Measurements from ENCODE around the gene SNTG2. TPM values are rescaled to one million over a fixed set of nuclear protein-coding genes. Genes with fewer than 3 reads are reported as not detected.

SNTG2 gene
- total and polyA plus RNA-seq, 2 of the 13 experiments (the other 11 are each of a cell fraction or from before 2014, with no cell fraction given), result not detected

DNA sequence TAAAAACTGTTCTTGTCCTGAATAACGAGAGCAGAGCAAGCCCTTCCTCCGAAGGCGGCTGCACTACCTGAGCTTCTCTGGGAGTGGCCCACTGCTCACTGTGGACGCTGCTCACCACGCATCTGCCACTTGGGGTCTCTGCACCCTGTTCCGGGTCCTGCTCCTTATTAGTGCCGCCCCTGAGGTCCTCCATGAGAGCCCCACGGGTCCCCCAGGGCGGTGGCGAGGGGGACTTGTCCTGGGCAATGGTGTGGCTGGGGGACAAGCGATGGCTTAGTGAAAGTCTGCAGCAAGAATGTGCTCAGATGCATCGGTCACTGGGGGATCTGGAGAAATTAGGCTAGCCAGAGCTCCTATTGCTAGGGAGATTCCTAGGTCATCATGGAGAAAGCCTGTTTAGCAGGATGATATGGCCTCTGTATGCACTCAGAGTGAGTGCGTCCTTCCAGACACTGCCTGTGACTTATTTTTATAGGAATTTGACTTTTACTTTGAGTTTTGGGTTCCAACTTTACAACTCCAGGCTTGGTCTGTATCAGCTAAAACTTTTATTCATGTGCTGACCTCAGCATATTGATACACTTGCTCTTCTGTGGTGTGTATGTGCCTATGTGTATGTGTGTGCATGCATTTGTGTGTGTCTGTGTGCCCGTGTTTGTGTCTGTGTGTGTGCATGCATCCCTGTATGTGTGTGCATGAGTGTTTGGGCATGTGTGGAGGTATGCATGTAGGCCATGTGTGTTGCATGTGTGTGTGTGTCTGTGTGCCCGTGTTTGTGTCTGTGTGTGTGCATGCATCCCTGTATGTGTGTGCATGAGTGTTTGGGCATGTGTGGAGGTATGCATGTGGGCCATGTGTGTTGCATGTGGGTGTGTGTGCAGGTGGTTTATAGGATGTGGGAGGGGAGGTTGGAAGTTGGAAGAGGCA, 129.5 kb downstream of the SNTG2 start:
- intact Hi-C loops (cut with micrococcal nuclease; ENCODE audit: unreplicated experiment), result no loop called here
- Histone ChIP-seq H3K79me2 (ENCODE audit: insufficient read depth, low read length) (no peaks in the 10 kb centered on the region), H3K4me3 (replicated peaks in 1 of 3; ENCODE audit: insufficient read depth in 1 of 3, low read depth in 2 of 3, low read length in 3 of 3) (no peak overlapping the region), H3K9ac (ENCODE audit: insufficient read depth, low read depth, low read length) (no peak overlapping the region), H3K9me3 (ENCODE audit: low read length) (no peaks in the 10 kb centered on the region), H3K4me2 (ENCODE audit: low read depth, low read length) (no peak overlapping the region), H4K20me1 (ENCODE audit: insufficient read depth, low read length) (no peaks in the 10 kb centered on the region), H3K36me3 (replicated peaks in 1 of 2; ENCODE audit: control insufficient read depth in 1 of 2, insufficient read depth in 2 of 2, low read length in 2 of 2) (no peaks in the 10 kb centered on the region), H3K4me1 (ENCODE audit: insufficient read depth, low read length) (no peaks in the 10 kb centered on the region), H3K27ac (ENCODE audit: extremely low read length, insufficient read depth, low read length) (no peak overlapping the region), H2AFZ (ENCODE audit: low read length) (no peak overlapping the region), H3K27me3 (ENCODE audit: control insufficient read depth in 1 of 2, insufficient read depth in 2 of 2, low read length in 2 of 2) (peaks cover 4 to 59% of the 10 kb centered on the region in 2 experiments; a peak in 3 of 5 replicates)
- FAIRE-seq (peak; percentile 23), DNase-seq (ENCODE audit: low spot score) (no peak), ATAC-seq (no peak)
- no TSS peak for BruUV-seq (replicated peaks)
- 31% methylated on average over 15 of the region's 15 CpGs for WGBS (ENCODE audit: low lambda C conversion rate)
- peak; percentile 62; the same call in 1 of the 2 replicates for TF ChIP-seq SOX6 (IDR thresholded peaks at IDR 0.05)
- TF ChIP-seq SOX6 (CRISPR knock-in tag; IDR thresholded peaks at IDR 0.05), result no peak
- TF ChIP-seq, protein P1, sequence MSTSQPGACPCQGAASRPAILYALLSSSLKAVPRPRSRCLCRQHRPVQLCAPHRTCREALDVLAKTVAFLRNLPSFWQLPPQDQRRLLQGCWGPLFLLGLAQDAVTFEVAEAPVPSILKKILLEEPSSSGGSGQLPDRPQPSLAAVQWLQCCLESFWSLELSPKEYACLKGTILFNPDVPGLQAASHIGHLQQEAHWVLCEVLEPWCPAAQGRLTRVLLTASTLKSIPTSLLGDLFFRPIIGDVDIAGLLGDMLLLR (CRISPR knock-in tag; IDR thresholded peaks at IDR 0.05), result no peak
- peak; percentile 64 for TF ChIP-seq ZNF282 (IDR thresholded peaks at IDR 0.05; ENCODE audit: partially characterized antibody)
- TF ChIP-seq FOXJ3 (CRISPR knock-in tag; IDR thresholded peaks at IDR 0.05; ENCODE audit: borderline replicate concordance), result no peak
- peak; percentile 90 to 95 for TF ChIP-seq MAFK (conservative IDR thresholded peaks at IDR 0.05 in 1 of 2, IDR thresholded peaks at IDR 0.05 in 1 of 2; ENCODE audit: low read length in 2 of 2)
- TF ChIP-seq XBP1 (CRISPR knock-in tag; IDR thresholded peaks at IDR 0.05), result no peak
- TF ChIP-seq, protein P2, sequence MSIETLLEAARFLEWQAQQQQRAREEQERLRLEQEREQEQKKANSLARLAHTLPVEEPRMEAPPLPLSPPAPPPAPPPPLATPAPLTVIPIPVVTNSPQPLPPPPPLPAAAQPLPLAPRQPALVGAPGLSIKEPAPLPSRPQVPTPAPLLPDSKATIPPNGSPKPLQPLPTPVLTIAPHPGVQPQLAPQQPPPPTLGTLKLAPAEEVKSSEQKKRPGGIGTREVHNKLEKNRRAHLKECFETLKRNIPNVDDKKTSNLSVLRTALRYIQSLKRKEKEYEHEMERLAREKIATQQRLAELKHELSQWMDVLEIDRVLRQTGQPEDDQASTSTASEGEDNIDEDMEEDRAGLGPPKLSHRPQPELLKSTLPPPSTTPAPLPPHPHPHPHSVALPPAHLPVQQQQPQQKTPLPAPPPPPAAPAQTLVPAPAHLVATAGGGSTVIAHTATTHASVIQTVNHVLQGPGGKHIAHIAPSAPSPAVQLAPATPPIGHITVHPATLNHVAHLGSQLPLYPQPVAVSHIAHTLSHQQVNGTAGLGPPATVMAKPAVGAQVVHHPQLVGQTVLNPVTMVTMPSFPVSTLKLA (IDR thresholded peaks at IDR 0.05), result peak; percentile 92
- TF ChIP-seq, protein P3, sequence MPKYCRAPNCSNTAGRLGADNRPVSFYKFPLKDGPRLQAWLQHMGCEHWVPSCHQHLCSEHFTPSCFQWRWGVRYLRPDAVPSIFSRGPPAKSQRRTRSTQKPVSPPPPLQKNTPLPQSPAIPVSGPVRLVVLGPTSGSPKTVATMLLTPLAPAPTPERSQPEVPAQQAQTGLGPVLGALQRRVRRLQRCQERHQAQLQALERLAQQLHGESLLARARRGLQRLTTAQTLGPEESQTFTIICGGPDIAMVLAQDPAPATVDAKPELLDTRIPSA (CRISPR knock-in tag; IDR thresholded peaks at IDR 0.05; ENCODE audit: borderline replicate concordance), result no peak
- peak; percentile 89 for TF ChIP-seq MAFF (IDR thresholded peaks at IDR 0.05; ENCODE audit: low read depth, low read length)
- TF ChIP-seq PLRG1 (conservative IDR thresholded peaks at IDR 0.05), result 0 out of 2 replicates have a peak, but pooled peaks have one; percentile 21
- TF ChIP-seq FOXA1 (IDR thresholded peaks at IDR 0.05), result 0 out of 2 replicates have a peak, but pooled peaks have one; percentile 11
- no peak for TF ChIP-seq FOXA1 (CRISPR knock-in tag; IDR thresholded peaks at IDR 0.05)
- in situ Hi-C loops (cut with HindIII; ENCODE audit: extremely low pct_ligation_motif_present, low pct_unique_long_range_greater_than_20kb), result no loop called here
- POLR2A ChIA-PET, result no interaction called here
- CTCF ChIA-PET (ENCODE audit: low intra/inter-chr PET ratio, low total read pairs), result no interaction called here
